Activated naive CD8-positive, alpha-beta T cell treated with anti-CD3 and anti-CD28 coated beads for 36 hours (primary cell): ENCODE measurements around the gene DYNLT5. TPM values are rescaled to one million over a fixed set of nuclear protein-coding genes. Genes with fewer than 3 reads are reported as not detected.
"Not testable (repeated sequence)": the region's sequence is repeated elsewhere in the genome, so short reads cannot be mapped to it uniquely, and the experiment has no call there.

Experiments
- DNase-seq: peaks from one replicate; pipeline ENCODE4 v3.0.0; 2021
- H3K27ac Mint-ChIP-seq: one replicate; pipeline ENCODE4 v1.8.0; 2022; ENCODE audit warnings: mild to moderate bottlenecking, moderate library complexity, mixed read lengths
- H3K27me3 Mint-ChIP-seq: one replicate; pipeline ENCODE4 v1.8.0; 2022; ENCODE audit warnings: mild to moderate bottlenecking, mixed read lengths
- H3K36me3 Mint-ChIP-seq: one replicate; pipeline ENCODE4 v1.8.0; 2021; ENCODE audit warnings: mild to moderate bottlenecking, mixed read lengths
- H3K4me1 Mint-ChIP-seq: one replicate; pipeline ENCODE4 v1.8.0; 2021; ENCODE audit warnings: mixed read lengths
- H3K4me3 Mint-ChIP-seq: one replicate; pipeline ENCODE4 v1.8.0; 2022; ENCODE audit warnings: mild to moderate bottlenecking, moderate library complexity, mixed read lengths
- H3K9me3 Mint-ChIP-seq: one replicate; pipeline ENCODE4 v1.8.0; 2022; ENCODE audit warnings: mixed read lengths
- total RNA-seq, 2 experiments: library from RNA; stranded (reverse); gene quantifications; one replicate each; pipeline ENCODE4 v1.2.3, GENCODE V29; 2021

DYNLT5 gene
- total RNA-seq, 2 experiments from 2014 or later: not detected

DNA sequence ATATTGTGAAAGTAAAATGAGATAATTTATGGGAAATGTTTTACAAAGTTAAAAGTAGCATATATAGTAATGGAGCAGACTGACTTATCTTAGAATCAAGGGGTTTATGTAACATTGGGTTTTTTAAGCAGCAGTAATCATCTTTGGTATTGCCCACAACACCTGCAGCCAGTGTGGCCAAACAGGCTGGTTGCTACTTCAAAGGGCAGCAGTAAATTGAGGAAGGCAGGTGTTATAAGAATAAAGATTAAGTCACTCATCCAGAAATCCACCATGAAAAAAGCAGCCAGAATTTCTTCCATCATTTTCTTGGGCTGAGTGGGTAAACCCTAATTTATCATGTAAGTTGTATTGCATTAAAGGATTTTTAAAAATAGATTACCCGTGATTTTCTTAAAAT is 16.7 kb downstream of the DYNLT5 start:
- Mint-ChIP-seq H3K27me3 (no peaks in the 10 kb centered on the region), H3K4me1 (peaks cover 30% of the 10 kb centered on the region), H3K9me3 (no peaks in the 10 kb centered on the region), H3K4me3 (no peak overlapping the region), H3K36me3 (no peaks in the 10 kb centered on the region), H3K27ac (no peak overlapping the region)
- DNase-seq: no peak

DNA sequence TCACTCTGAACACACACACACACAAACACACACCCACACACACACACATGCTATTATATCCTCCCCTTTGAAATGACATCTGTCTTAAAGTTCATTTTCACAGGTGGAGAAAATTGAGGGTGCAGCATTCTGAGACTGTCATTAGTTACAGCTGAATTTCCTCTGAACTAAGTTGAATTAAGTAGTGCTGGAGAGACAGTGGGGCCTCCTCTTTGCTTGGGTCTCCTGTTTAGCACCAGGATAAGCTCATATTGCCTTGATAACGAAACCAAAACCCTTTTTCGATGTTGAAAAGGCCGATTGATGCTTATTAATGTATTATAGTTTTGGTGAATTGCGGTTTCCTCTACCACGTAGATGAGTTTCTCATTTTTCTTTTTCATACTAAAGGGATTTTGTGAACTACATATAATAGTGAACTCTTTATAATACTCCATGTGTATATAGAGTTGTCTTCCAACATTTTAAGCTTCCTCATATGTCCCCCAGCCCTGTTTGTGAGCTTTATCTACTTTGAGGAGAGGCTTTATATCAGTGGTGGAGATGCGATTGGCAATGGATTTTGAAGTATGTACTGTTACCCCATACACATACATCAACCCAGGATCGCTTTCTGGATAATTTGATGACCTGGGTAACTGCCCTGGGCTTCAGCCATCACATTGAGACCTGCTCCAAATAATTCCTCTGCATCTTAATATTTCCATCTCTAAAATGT is 17.4 kb downstream of the DYNLT5 start:
- H3K36me3 Mint-ChIP-seq: no peaks in the 10 kb centered on the region
- H3K27me3 Mint-ChIP-seq: no peaks in the 10 kb centered on the region
- H3K4me1 Mint-ChIP-seq: peaks cover 30% of the 10 kb centered on the region
- H3K4me3 Mint-ChIP-seq: peak overlapping the region; percentile 55
- H3K9me3 Mint-ChIP-seq: no peaks in the 10 kb centered on the region
- peak overlapping the region; percentile 68 for H3K27ac Mint-ChIP-seq
- DNase-seq: no peak

DNA sequence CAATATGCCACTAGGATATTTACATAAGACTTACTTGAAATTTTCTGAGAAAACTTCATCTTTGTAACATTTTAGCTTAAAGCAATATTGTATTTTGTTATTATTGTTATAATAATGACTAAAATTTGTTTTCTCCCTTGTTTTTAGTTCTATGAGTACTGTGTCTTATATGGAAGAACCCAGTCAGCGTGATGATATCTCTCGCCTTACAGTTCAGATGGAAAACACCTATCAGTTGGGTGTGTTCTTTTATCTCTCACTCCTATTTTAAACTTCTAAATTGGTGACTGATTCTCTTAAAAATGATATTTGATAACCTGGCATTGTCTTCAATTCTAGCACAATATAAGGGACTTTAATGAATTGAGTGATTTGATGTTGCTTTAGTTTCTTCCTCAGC is 18.0 kb downstream of the DYNLT5 start:
- H3K9me3 Mint-ChIP-seq: no peaks in the 10 kb centered on the region
- H3K4me1 Mint-ChIP-seq: peaks cover 27% of the 10 kb centered on the region
- H3K27ac Mint-ChIP-seq: peak overlapping the region; percentile 43
- peak overlapping the region; percentile 24 for H3K4me3 Mint-ChIP-seq
- DNase-seq: no peak
- H3K27me3 Mint-ChIP-seq: no peaks in the 10 kb centered on the region
- no peaks in the 10 kb centered on the region for H3K36me3 Mint-ChIP-seq

DNA sequence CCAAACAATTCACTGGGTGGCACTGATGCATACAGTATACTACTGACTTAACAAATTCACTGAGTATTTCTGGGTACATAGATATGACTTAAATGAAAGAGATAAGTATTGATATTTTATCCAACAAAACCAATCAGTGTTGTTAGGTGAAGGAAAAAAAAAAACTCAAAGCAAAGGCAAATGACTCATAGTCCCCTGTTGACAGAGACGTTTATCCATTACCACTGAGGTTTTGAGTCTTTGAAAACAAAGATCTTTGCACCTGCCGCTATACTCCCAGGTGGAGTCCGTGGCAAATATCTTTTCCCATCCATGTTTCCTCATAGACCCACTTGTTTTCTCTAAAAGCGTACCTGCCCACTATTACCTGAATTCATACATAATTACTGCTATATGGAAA is 18.4 kb downstream of the DYNLT5 start:
- Mint-ChIP-seq H3K4me3 (peak overlapping the region; percentile 24), H3K36me3 (no peaks in the 10 kb centered on the region), H3K4me1 (peaks cover 27% of the 10 kb centered on the region), H3K9me3 (no peaks in the 10 kb centered on the region), H3K27ac (peak overlapping the region; percentile 43), H3K27me3 (peaks cover 2% of the 10 kb centered on the region)
- no peak for DNase-seq

DNA sequence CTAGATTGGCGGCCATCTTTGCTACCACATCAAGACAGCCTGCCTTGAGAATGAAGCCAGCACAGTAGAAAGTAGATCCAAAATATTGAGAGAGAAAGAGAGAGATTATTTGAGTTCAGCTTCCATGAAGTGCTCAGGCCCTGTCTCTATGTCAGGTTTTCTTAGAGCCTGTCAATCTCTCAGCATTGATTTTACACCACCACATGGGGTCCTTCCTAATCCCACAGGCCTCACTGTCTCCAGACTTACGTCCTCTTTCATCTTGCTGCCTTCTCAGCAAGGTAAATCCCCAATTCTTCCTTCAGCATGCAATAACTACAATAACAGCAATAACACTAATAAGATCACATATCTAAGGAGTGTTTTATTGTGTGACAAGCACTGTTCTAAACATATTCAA is 21.0 kb downstream of the DYNLT5 start:
- H3K27me3 Mint-ChIP-seq: peaks cover 4% of the 10 kb centered on the region
- DNase-seq: no peak
- no peaks in the 10 kb centered on the region for H3K36me3 Mint-ChIP-seq
- H3K4me1 Mint-ChIP-seq: peaks cover 26% of the 10 kb centered on the region
- no peak overlapping the region for H3K27ac Mint-ChIP-seq
- no peaks in the 10 kb centered on the region for H3K9me3 Mint-ChIP-seq
- H3K4me3 Mint-ChIP-seq: no peak overlapping the region

DNA sequence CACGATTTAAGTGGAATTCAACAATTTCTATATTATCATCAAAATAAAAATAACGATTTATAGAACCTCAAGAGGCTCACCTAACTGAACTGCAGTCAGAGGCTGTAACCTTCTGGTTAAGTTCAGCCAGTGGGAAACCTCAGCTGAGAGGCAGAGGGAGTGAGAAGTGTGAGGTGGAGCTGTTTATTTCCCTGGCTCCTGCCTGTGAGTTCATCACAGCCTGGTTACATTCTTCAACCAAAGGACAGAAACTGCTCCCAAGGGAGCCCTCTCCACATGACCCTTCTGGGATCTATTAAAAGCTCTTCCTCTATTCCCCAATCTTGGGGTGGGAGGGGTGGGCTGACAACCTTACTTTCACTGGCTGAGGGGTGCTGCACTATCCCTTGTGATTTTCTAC is 22.2 kb downstream of the DYNLT5 start:
- Mint-ChIP-seq H3K4me3 (no peak overlapping the region), H3K36me3 (no peaks in the 10 kb centered on the region), H3K27ac (no peak overlapping the region), H3K27me3 (peaks cover 4% of the 10 kb centered on the region), H3K4me1 (peaks cover 21% of the 10 kb centered on the region), H3K9me3 (no peaks in the 10 kb centered on the region)
- no peak for DNase-seq

DNA sequence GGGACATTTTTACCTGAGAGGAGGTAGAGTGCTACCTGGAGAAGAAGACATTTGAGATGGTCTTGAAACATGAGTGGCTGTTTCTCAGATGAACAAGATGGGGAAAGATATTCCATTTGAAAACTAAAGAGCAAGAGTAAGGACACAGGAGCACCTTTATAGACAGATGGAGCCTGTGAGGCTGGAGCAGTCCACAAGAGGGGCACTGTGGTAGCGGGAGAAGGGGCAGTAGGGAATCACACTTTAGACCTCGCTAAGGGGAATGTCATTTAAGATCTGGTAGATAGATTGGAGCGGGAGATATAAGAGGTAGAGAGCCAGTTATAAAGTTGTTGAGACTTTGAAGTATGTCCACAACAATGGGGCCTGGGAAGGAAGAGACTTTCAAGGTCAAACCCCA is 23.4 kb downstream of the DYNLT5 start:
- Mint-ChIP-seq H3K4me3 (no peak overlapping the region), H3K36me3 (no peaks in the 10 kb centered on the region), H3K27ac (no peak overlapping the region), H3K4me1 (peaks cover 9% of the 10 kb centered on the region), H3K27me3 (peaks cover 4% of the 10 kb centered on the region), H3K9me3 (peaks cover 3% of the 10 kb centered on the region)
- DNase-seq: no peak

DNA sequence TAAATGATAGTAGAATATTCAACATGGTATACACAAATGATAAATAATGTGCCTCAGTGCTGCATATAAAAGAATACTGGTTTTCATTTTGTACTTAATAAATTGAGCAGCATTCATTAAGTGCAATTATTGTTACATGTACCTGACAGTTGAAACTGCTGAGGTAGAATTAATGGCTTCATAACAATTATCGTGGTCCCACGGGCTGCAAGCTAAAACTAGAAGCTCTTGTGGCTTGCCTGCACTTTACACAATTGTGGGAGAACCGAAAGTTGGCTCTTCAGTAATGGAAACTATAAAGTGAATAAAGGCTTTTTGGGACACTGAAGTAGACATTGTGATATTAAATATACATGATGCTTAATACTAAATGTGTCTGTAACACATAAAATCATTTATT is 25.6 kb downstream of the DYNLT5 start:
- H3K9me3 Mint-ChIP-seq: peaks cover 5% of the 10 kb centered on the region
- H3K4me3 Mint-ChIP-seq: no peak overlapping the region
- H3K36me3 Mint-ChIP-seq: no peaks in the 10 kb centered on the region
- H3K27me3 Mint-ChIP-seq: peaks cover 4% of the 10 kb centered on the region
- H3K27ac Mint-ChIP-seq: no peak overlapping the region
- peaks cover 5% of the 10 kb centered on the region for H3K4me1 Mint-ChIP-seq
- DNase-seq: no peak

DNA sequence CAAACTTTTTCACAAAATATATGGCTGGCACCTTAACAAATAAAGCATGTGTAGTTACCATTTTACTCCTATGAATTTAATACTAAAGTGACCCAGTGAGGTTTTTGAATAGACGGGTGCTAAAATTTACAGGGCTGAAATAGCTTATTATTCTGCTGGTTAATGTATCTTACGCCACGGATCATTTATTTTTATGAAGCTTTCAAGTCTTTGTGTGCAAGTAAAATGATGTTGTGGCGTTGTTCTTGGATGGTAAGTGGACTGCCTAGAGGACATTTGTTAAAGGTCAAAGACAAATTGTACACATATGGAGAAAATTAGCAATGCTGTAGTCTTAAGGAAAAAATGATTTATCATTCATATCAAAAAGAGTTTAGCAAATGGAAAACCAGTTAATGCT is 26.0 kb downstream of the DYNLT5 start:
- Mint-ChIP-seq H3K27ac (no peak overlapping the region), H3K9me3 (peaks cover 5% of the 10 kb centered on the region), H3K27me3 (peaks cover 4% of the 10 kb centered on the region), H3K4me1 (peaks cover 5% of the 10 kb centered on the region), H3K36me3 (no peaks in the 10 kb centered on the region), H3K4me3 (no peak overlapping the region)
- no peak for DNase-seq

DNA sequence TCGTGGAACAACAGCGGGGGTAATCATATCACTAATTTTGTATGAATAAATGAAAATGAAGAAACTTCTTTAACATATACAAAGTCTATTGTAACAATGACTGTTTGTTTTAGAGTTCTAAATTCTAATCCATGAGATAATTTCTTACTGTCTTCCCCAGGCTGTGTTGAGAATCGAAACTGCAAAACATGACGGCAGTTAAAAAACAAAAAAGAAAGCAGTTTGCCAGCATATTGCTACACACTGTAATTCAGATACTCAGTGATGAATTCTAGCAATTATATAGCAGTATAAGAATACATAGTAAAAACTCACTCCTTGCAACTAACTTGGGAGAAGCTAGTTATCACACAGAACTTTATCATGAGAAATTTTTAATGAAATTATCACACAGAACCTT is 26.7 kb downstream of the DYNLT5 start:
- Mint-ChIP-seq H3K4me3 (no peak overlapping the region), H3K27ac (no peak overlapping the region), H3K27me3 (peaks cover 4% of the 10 kb centered on the region), H3K9me3 (peaks cover 5% of the 10 kb centered on the region), H3K4me1 (peaks cover 5% of the 10 kb centered on the region), H3K36me3 (peaks cover under 1% of the 10 kb centered on the region)
- no peak for DNase-seq

DNA sequence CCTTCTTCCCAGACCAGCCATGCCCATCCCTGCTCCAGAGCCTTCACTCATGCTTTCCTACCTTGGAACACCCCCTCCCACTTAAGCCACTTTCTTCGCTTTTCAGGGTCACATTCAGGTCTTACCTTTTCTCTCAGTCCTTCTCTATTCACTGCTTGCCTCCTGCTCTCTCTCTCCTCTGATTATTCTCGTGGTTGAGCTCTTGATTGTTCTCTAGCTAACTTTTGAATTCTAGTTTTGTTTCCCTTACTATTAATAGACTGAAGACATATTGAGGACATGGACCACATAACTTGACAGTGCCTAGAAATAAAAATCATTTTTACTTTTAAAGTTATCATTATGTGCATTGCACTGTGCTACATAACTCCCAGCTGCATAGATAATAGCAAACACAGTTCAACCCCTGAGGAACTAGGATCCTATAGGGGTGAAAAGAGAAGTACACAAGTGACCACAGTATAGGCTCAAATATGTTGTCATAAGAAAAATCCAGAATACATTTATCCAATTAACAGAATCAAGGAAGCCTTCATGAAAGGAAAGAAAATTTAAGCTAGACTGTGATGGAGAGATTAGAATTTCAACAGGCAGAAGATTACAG is 27.3 kb downstream of the DYNLT5 start:
- peaks cover 4% of the 10 kb centered on the region for H3K27me3 Mint-ChIP-seq
- no peak overlapping the region for H3K4me3 Mint-ChIP-seq
- no peak for DNase-seq
- peaks cover 7% of the 10 kb centered on the region for H3K9me3 Mint-ChIP-seq
- peaks cover 2% of the 10 kb centered on the region for H3K36me3 Mint-ChIP-seq
- H3K27ac Mint-ChIP-seq: no peak overlapping the region
- peaks cover 5% of the 10 kb centered on the region for H3K4me1 Mint-ChIP-seq

DNA sequence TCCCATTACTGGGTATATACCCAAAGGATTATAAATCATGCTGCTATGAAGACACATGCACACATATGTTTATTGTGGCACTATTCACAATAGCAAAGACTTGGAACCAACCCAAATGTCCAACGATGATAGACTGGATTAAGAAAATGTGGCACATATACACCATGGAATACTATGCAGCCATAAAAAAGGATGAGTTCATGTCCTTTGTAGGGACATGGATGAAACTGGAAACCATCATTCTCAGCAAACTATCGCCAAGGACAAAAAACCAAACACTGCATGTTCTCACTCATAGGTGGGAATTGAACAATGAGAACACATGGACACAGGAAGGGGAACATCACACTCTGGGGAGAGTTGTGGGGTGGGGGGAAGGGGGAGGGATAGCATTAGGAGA is 33.5 kb downstream of the DYNLT5 start:
- peaks cover 27% of the 10 kb centered on the region for H3K4me1 Mint-ChIP-seq
- H3K36me3 Mint-ChIP-seq, H3K27me3 Mint-ChIP-seq, DNase-seq, H3K9me3 Mint-ChIP-seq, H3K4me3 Mint-ChIP-seq, H3K27ac Mint-ChIP-seq: not testable (repeated sequence)

DNA sequence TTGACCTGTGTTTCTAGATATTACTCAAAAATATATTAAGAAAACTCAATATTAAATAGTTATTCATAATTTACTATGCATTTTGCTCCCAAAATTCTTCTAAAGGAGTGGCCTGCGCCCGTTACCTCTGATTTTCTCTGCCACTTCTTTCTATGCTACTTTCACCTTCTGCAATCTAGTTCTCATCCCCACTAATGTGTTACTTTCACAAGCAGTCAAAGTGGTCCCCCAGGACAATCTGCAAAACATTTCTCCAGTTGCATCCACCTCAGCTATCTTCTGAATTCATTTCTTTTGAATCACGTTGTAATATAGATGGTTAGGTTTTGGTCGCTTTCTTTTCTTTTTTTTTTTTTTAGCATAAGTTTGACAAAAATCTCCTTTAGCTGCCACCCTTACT is 35.4 kb downstream of the DYNLT5 start:
- H3K4me1 Mint-ChIP-seq: peaks cover 27% of the 10 kb centered on the region
- no peaks in the 10 kb centered on the region for H3K27me3 Mint-ChIP-seq
- H3K4me3 Mint-ChIP-seq: peak overlapping the region; percentile 62
- peak overlapping the region; percentile 76 for H3K27ac Mint-ChIP-seq
- peaks cover 2% of the 10 kb centered on the region for H3K36me3 Mint-ChIP-seq
- DNase-seq: no peak
- peaks cover 2% of the 10 kb centered on the region for H3K9me3 Mint-ChIP-seq

DNA sequence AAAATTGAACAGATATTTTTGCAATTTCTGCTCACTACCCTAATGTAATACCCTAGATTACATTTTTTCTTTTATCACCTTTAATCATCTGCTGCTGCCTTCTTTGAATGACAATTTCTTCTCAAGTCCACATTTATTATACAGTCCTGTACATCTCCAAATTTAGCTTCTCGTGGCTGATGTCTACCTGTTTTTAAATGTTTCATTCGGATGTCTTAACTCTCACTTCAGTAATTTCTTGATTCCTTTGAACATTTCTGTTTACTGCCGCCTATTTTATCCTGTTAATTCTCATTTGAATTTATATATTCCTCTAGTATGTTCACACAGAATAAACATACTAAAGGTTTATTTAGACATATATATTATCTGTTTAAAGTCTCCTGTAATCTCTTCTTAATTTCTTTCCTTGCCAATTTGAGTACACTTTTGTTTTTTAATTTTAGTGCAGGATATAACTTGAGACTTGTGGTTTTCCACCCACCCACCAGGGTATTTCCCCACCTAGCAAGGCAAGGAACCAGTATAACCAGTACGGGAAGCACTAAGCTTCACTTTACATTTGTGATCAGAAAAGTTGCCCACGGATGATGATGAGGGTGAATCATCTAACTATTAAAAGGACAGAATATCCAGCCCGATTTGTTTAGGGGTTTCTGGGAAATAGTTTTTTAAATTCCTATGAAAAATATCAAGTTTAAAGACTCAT is 36.1 kb downstream of the DYNLT5 start:
- DNase-seq: peak; percentile 53
- Mint-ChIP-seq H3K4me1 (peaks cover 27% of the 10 kb centered on the region), H3K27ac (peak overlapping the region; percentile 76), H3K36me3 (peaks cover 2% of the 10 kb centered on the region), H3K4me3 (peak overlapping the region; percentile 62), H3K27me3 (no peaks in the 10 kb centered on the region), H3K9me3 (peaks cover 2% of the 10 kb centered on the region)

DNA sequence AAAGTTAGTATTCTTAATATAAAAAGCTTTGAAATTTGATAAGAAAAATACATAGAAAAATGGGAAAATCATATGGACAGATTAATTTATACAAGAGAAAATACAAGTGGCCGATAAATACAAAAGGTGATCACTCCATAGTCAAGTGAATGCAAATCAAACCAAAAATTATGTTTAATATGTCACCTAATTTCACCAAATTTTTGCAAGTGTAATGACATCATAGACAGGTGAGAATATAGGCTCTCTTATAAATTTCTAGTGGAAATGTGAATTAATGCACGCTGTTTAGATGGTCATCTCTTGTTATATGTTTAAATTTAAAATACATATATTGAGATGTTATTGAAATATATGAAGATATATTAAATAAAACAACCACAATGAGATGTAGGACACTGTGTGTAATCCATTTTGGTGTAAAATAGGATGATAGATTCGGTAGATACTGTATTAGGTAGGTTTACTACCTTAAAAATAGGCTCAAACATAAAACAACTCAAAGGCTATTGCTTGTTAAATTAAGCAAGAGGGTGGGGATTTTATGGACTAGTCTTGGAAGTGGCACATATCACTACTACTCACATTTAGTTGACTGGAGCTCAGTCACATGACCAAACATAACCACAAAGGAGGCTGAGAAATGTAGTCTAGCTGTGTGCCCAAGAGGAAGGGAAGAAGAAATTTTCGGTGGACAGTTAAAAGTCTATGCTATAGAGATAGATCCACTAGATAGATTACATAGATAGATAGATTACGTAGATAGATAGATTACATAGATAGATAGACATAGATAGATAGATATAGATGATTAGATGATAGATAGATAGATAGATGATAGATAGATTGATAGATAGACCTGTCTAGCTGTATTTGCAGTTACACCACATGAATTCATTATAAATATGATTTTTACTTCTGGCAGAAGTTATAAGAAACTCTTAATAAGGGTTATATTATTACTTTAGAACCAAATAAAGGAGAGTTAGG is 39.7 kb downstream of the DYNLT5 start:
- DNase-seq: no peak
- H3K27ac Mint-ChIP-seq: no peak overlapping the region
- H3K36me3 Mint-ChIP-seq: no peaks in the 10 kb centered on the region
- no peaks in the 10 kb centered on the region for H3K9me3 Mint-ChIP-seq
- H3K4me3 Mint-ChIP-seq: no peak overlapping the region
- H3K27me3 Mint-ChIP-seq: no peaks in the 10 kb centered on the region
- H3K4me1 Mint-ChIP-seq: peaks cover 20% of the 10 kb centered on the region
